Heart right ventricle (tissue), 16 donors: ENCODE results near the gene SUSD5. TPM values are rescaled to one million over a fixed set of nuclear protein-coding genes. Genes with fewer than 3 reads are reported as not detected.

ENCODE experiments used
- ATAC-seq, 8 donors: fragments of 200-7000 bp; cut with Tn5 transposase; one replicate each; pipeline ENCODE4 v1.9.1; 2020; ENCODE audit warnings: mild to moderate bottlenecking in 8 of 8, moderate library complexity in 8 of 8, moderate number of reproducible peaks in 1 of 8
- DNase-seq, 2 donors: peaks; one replicate each; pipeline ENCODE4 v3.0.0-alpha.2; 2020
- H3K27ac ChIP-seq, 10 donors: fragments of 200-600 bp; sonication (generic) in 2 of 10; one replicate each; pipeline versions ENCODE4 v1.5.0 to v1.8.0; 2020 to 2022; ENCODE audit warnings: mild to moderate bottlenecking in 3 of 10
- H3K27me3 ChIP-seq, 7 donors: fragments of 200-600 bp; one replicate each; pipeline ENCODE4 v1.8.0; 2021 to 2022; ENCODE audit warnings: mild to moderate bottlenecking in 2 of 7
- H3K36me3 ChIP-seq, 9 donors: fragments of 200-600 bp; sonication (generic) in 1 of 9; one replicate each; pipeline versions ENCODE4 v1.5.0 to v1.8.0; 2020 to 2022; ENCODE audit warnings: mild to moderate bottlenecking in 2 of 9
- H3K4me1 ChIP-seq, 9 donors: fragments of 200-600 bp; sonication (generic) in 1 of 9; one replicate each; pipeline versions ENCODE4 v1.5.0 to v1.8.0; 2020 to 2022; ENCODE audit warnings: mild to moderate bottlenecking in 4 of 9
- H3K4me3 ChIP-seq, 10 donors: fragments of 200-600 bp; sonication (generic) in 2 of 10; one replicate each; pipeline versions ENCODE4 v1.5.0 to v1.8.0; 2020 to 2022; ENCODE audit warnings: mild to moderate bottlenecking in 7 of 10, moderate library complexity in 2 of 10
- H3K9me3 ChIP-seq, 11 donors: fragments of 200-600 bp in 10 of 11; sonication (generic) in 2 of 11; one replicate each; pipeline versions ENCODE4 v1.5.0 to v1.8.0; 2013 to 2022; ENCODE audit warnings: mild to moderate bottlenecking in 2 of 11, control low read depth in 1 of 11, moderate library complexity in 1 of 11
- CTCF ChIP-seq, 9 donors: fragments of 200-600 bp; sonication (generic) in 2 of 9; IDR thresholded peaks; one replicate each; pipeline versions ENCODE4 v1.5.0 to v1.8.0; 2021 to 2022; ENCODE audit warnings: antibody characterized with exemption in 9 of 9, mild to moderate bottlenecking in 5 of 9, moderate library complexity in 1 of 9
- WGBS, 2 donors: extraction: QIAGEN DNeasy Blood & Tissue Kit; methylation state at CpG; one replicate each; pipeline ENCODE4 v1.1.7; 2013; ENCODE audit warnings: inconsistent platforms in 1 of 2; 5-methylcytosine and 5-hydroxymethylcytosine counted together
- intact Hi-C, 10 donors: fragments of 100-400 bp; cut with DNase I; formaldehyde crosslinking; loops; one replicate each; pipeline versions ENCODE4 v1.11.1 to v1.14.2; 2022
- long read RNA-seq, 3 donors: library from polyadenylated mRNA; unstranded; transcript quantifications; one replicate each; pipeline ENCODE4 v2.0.0, GENCODE V29; 2020 to 2021
- polyA plus RNA-seq, 2 donors: library from polyadenylated mRNA; stranded (reverse); fragments of 200-250 nt; gene quantifications; one replicate each; pipeline ENCODE4 v1.2.3, GENCODE V29; 2013
- total RNA-seq, 10 donors: library from RNA; stranded (reverse); fragmentation: NEBNext Ultra II Directional in 3 of 10; extraction: Animal tissue kit (Norgen Biotek cat#: 25700) in 3 of 10; gene quantifications; one replicate each; pipeline versions ENCODE4 v1.2.1 to v1.2.4, GENCODE V29; 2021 to 2023
- donor health status: Arrhythmogenic right ventricular cardiomyopathy.
- donor health status: ischemic (EF 13 %, LVEDD 7.1; RV severe dilation, severe dysfunction).
- donor health status: healthy with polysubstance abuse.
- donor health status: DM: no; HTN: yes; CAD: no.
- donor health status: DM: no; HTN: no; CAD: no.
- donor health status: ischemic (EF 25% LVEDD 6.9; RV normal size, moderate dysfunction).
- donor health status: ischemic (EF 25% LVEDD 5.7; RV mildly dilated, moderate dysfunction).
- donor health status: healthy.
- donor health status: DM: yes; HTN: yes; CAD: no.
- donor health status: Ischemic cardiomyopathy.
- donor health status: ischemic (EF 35%, LVEDD 5.7; RV mildly dilated, moderate dysfunction).
- donor health status: nonischemic (EF 11% LVEDD 7.7; RV severe dilation, severe dysfunction).
- donor health status: DM: yes; HTN: yes; CAD: no.
- donor health status: PGD.
- donor health status: ischemic (EF 29% LVEDD 5.4; RV normal size, mild dysfunction).
- donor health status: nonischemic (EF 23%, LVEDD 6.1; RV moderate dilation, normal function).

SUSD5 gene
- total RNA-seq (10 to 100 TPM in 1 of 10 donors, 1 to 10 TPM in 4, under 1 TPM in 5; 0.28 to 12.9 (median 1.0) TPM), polyA plus RNA-seq (1 to 10 TPM in 1 of 2 donors, under 1 TPM in 1; 0.88 to 1.0 TPM)
- long read RNA-seq, donor 1, full-length matches to known transcripts = 24 of 28 reads
- long read RNA-seq, donor 1, partial matches to known transcripts = 2 of 28 reads
- long read RNA-seq, donor 1, other reads (novel, unspliced or antisense) = 2 of 28 reads
- long read RNA-seq, donor 2, partial matches to known transcripts = 2 of 2 reads
- long read RNA-seq, donor 2, other reads (novel, unspliced or antisense) = 0 of 2 reads
- long read RNA-seq, donor 3, partial matches to known transcripts = 0 of 1 reads
- long read RNA-seq, donor 3, other reads (novel, unspliced or antisense) = 1 of 1 reads

- ATAC-seq (peak in 7 of 8 donors; percentile 22 to 74 (median 55)), DNase-seq (peak in 1 of 2 donors; percentile 24)
- intact Hi-C loops = no loop called here
- H3K27me3 ChIP-seq = peaks cover 0 to 48% (median 27%) of the 10 kb centered on the region in 7 donors
- 1% methylated on average over 85 to 90 of the region's 90 CpGs for WGBS, 2 donors
- no peak for TF ChIP-seq CTCF (IDR thresholded peaks at IDR 0.05)
- H3K27ac ChIP-seq = peak within 1 kb of the TSS in 2 of 10 donors; percentile 3 to 39
- peaks cover 0 to 14% (median 10%) of the 10 kb centered on the region in 9 donors for H3K4me1 ChIP-seq
- H3K36me3 ChIP-seq = no peaks in the 10 kb centered on the region
- H3K4me3 ChIP-seq = peak within 1 kb of the TSS; percentile 7 to 59 (median 48)
- H3K9me3 ChIP-seq = peaks cover 0 to 7% (median 0%) of the 10 kb centered on the region in 11 donors
Measured at GRCh38 chr3:33218446-33219174, at the start of gene SUSD5. Gene SUSD5 (minus strand): TSS chr3:33218810. CDS start chr3:33218797, 13 bp downstream.

GRCh38 chr3:33260104-33260503 is 41.5 kb upstream of the SUSD5 start:
- WGBS, 2 donors = 90 to 92% methylated on average over 5 of the region's 5 CpGs
- H3K9me3 ChIP-seq = peaks cover 0 to 9% (median 0%) of the 10 kb centered on the region in 11 donors
- H3K27me3 ChIP-seq = no peaks in the 10 kb centered on the region
- no peak overlapping the region for H3K4me3 ChIP-seq
- no peak for TF ChIP-seq CTCF (IDR thresholded peaks at IDR 0.05)
- ATAC-seq (no peak), DNase-seq (no peak)
- no peaks in the 10 kb centered on the region for H3K36me3 ChIP-seq
- intact Hi-C loops = no loop called here
- H3K27ac ChIP-seq = no peak overlapping the region
- no peaks in the 10 kb centered on the region for H3K4me1 ChIP-seq

GRCh38 chr3:33256249-33256648 is 37.6 kb upstream of the SUSD5 start:
- Histone ChIP-seq H3K36me3 (no peaks in the 10 kb centered on the region), H3K27me3 (no peaks in the 10 kb centered on the region), H3K4me1 (no peaks in the 10 kb centered on the region), H3K27ac (no peak overlapping the region), H3K4me3 (no peak overlapping the region), H3K9me3 (no peaks in the 10 kb centered on the region)
- DNase-seq (no peak), ATAC-seq (no peak)
- WGBS, 2 donors = 87 to 91% methylated on average over 2 of the region's 2 CpGs
- intact Hi-C loops = no loop called here
- TF ChIP-seq CTCF (IDR thresholded peaks at IDR 0.05) = no peak

- Histone ChIP-seq H3K27me3 (no peaks in the 10 kb centered on the region), H3K36me3 (no peaks in the 10 kb centered on the region), H3K9me3 (no peaks in the 10 kb centered on the region), H3K27ac (no peak overlapping the region), H3K4me1 (no peaks in the 10 kb centered on the region), H3K4me3 (no peak overlapping the region)
- intact Hi-C loops = no loop called here
- no peak for TF ChIP-seq CTCF (IDR thresholded peaks at IDR 0.05)
- WGBS, 2 donors = 39 to 44% methylated on average over 1 of the region's 1 CpG
- ATAC-seq = no peak
- DNase-seq = no peak
Measured at GRCh38 chr3:33250712-33251111, 32.1 kb upstream of the SUSD5 start.
